CD4-positive, alpha-beta T cell (primary cell): Measurements from ENCODE around the gene GNAZ. TPM values are rescaled to one million over a fixed set of nuclear protein-coding genes. Genes with fewer than 3 reads are reported as not detected.

ENCODE experiments used
- ATAC-seq: fragments of 200-7000 bp; cut with Tn5 transposase; one replicate; pipeline ENCODE4 v1.10.0; 2022; ENCODE audit warnings: mild to moderate bottlenecking; ENCODE audit not compliant: poor library complexity
- CTCF ChIA-PET: fragments of 350-600 bp; sonication (Branson Sonifier 250); formaldehyde crosslinking; loops from one replicate; lab custom pipeline; 2021; ENCODE audit warnings: antibody characterized with exemption, inconsistent platforms; lab: Charles Lee
- POLR2A ChIA-PET: fragments of 350-600 bp; sonication (Branson Sonifier 250); formaldehyde crosslinking; loops from one replicate; lab custom pipeline; 2021; ENCODE audit warnings: antibody characterized with exemption, inconsistent platforms; lab: Charles Lee
- DNase-seq, 14 experiments: peaks; one replicate each; pipeline ENCODE4 v3.0.0-alpha.2; 2013 to 2020; ENCODE audit warnings: mixed read lengths in 2 of 14
- H3K27ac ChIP-seq, 2 donors: one replicate each; pipeline versions ENCODE4 v1.5.1 to v1.7.0; 2013; ENCODE audit warnings: low read length in 2 of 2, low read depth in 1 of 2, mild to moderate bottlenecking in 1 of 2
- H3K27me3 ChIP-seq, 2 experiments: 1 replicate in 1 of 2; 2 replicates in 1 of 2; pipeline versions ENCODE4 v1.6.1 to v1.7.0; 2013; ENCODE audit warnings: low read length in 2 of 2, control low read depth in 1 of 2, mild to moderate bottlenecking in 1 of 2, moderate library complexity in 1 of 2; ENCODE audit not compliant: insufficient read depth in 2 of 2, control insufficient read depth in 1 of 2
- H3K36me3 ChIP-seq: one replicate; pipeline ENCODE4 v1.6.1; 2013; ENCODE audit warnings: low read length, control low read depth; ENCODE audit not compliant: insufficient read depth
- H3K4me1 ChIP-seq: one replicate; pipeline ENCODE4 v1.6.1; 2013; ENCODE audit warnings: low read length, control low read depth; ENCODE audit not compliant: insufficient read depth
- H3K4me3 ChIP-seq: one replicate; pipeline ENCODE4 v1.5.1; 2013; ENCODE audit warnings: mild to moderate bottlenecking, low read length, moderate library complexity
- H3K9me3 ChIP-seq, 2 experiments: 1 replicate in 1 of 2; 2 replicates in 1 of 2; pipeline versions ENCODE4 v1.6.1 to v1.7.0; 2013; ENCODE audit warnings: low read length in 2 of 2, mild to moderate bottlenecking in 2 of 2, control low read depth in 1 of 2, moderate library complexity in 1 of 2; ENCODE audit not compliant: control insufficient read depth in 1 of 2, insufficient read depth in 1 of 2
- H3K27ac Mint-ChIP-seq: one replicate; pipeline ENCODE4 v1.8.0; 2020; ENCODE audit warnings: mixed read lengths
- H3K27me3 Mint-ChIP-seq: one replicate; pipeline ENCODE4 v1.8.0; 2021; ENCODE audit warnings: mixed read lengths
- H3K36me3 Mint-ChIP-seq: one replicate; pipeline ENCODE4 v1.8.0; 2021; ENCODE audit warnings: low read depth, mixed read lengths
- H3K4me1 Mint-ChIP-seq: one replicate; pipeline ENCODE4 v1.8.0; 2021; ENCODE audit warnings: low read depth, mixed read lengths
- H3K4me3 Mint-ChIP-seq: one replicate; pipeline ENCODE4 v1.8.0; 2020; ENCODE audit warnings: mild to moderate bottlenecking, mixed read lengths
- H3K9me3 Mint-ChIP-seq: one replicate; pipeline ENCODE4 v1.8.0; 2020; ENCODE audit warnings: mixed read lengths
- CTCF ChIP-seq: fragments of 200-600 bp; IDR thresholded peaks from one replicate; pipeline ENCODE4 v1.8.0; 2022; ENCODE audit warnings: antibody characterized with exemption, mild to moderate bottlenecking
- intact Hi-C, 2 experiments: fragments of 100-400 bp; cut with DNase I in 1 of 2; cut with micrococcal nuclease in 1 of 2; formaldehyde crosslinking; loops; one replicate each; pipeline versions ENCODE4 v1.15.1 to v1.9.0; 2023 to 2025; cut with DNase I, micrococcal nuclease
- total RNA-seq, 174 experiments: library from RNA in 2 of 174; stranded (reverse) in 2 of 174; gene quantifications; one replicate each; pipeline ENCODE4 v1.2.3 and lab custom pipeline; 2021 to 2026

Gene GNAZ
- total RNA-seq, 2 experiments from 2014 or later, result 0.20 to 0.38 TPM

- H3K4me1 Mint-ChIP-seq, result no peaks in the 10 kb centered on the region
- Histone ChIP-seq H3K27ac (no peak overlapping the region), H3K4me3 (no peak overlapping the region), H3K4me1 (no peaks in the 10 kb centered on the region), H3K9me3 (no peaks in the 10 kb centered on the region), H3K27me3 (no peaks in the 10 kb centered on the region), H3K36me3 (no peaks in the 10 kb centered on the region)
- TF ChIP-seq CTCF, result no peak
- no peak overlapping the region for H3K27ac Mint-ChIP-seq
- no peak overlapping the region for H3K4me3 Mint-ChIP-seq
- no peaks in the 10 kb centered on the region for H3K9me3 Mint-ChIP-seq
- DNase-seq (no peak), ATAC-seq (no peak)
- ChIA-PET CTCF (no interaction called here), POLR2A (no interaction called here)
- no peaks in the 10 kb centered on the region for H3K36me3 Mint-ChIP-seq
- H3K27me3 Mint-ChIP-seq, result no peaks in the 10 kb centered on the region
- intact Hi-C loops, result no loop called here
Observed at GRCh38 chr22:23106344-23106743, 36.0 kb downstream of the GNAZ start.

- POLR2A ChIA-PET, result no interaction called here
- Mint-ChIP-seq H3K36me3 (no peaks in the 10 kb centered on the region), H3K9me3 (no peaks in the 10 kb centered on the region), H3K4me3 (no peak overlapping the region), H3K27me3 (no peaks in the 10 kb centered on the region), H3K4me1 (no peaks in the 10 kb centered on the region), H3K27ac (no peak overlapping the region)
- no peaks in the 10 kb centered on the region for H3K9me3 ChIP-seq
- no peak for ATAC-seq
- H3K4me1 ChIP-seq, result no peaks in the 10 kb centered on the region
- intact Hi-C loops, result no loop called here
- H3K36me3 ChIP-seq, result no peaks in the 10 kb centered on the region
- CTCF ChIA-PET, result no interaction called here
- no peak overlapping the region for H3K27ac ChIP-seq
- no peak for DNase-seq
- H3K27me3 ChIP-seq, result no peaks in the 10 kb centered on the region
- no peak for TF ChIP-seq CTCF
- no peak overlapping the region for H3K4me3 ChIP-seq
Observed at GRCh38 chr22:23106906-23107367, 36.6 kb downstream of the GNAZ start.

GRCh38 chr22:23107487-23108248 is 37.3 kb downstream of the GNAZ start:
- DNase-seq, result no peak
- Histone ChIP-seq H3K4me1 (no peaks in the 10 kb centered on the region), H3K27ac (no peak overlapping the region), H3K4me3 (no peak overlapping the region), H3K27me3 (no peaks in the 10 kb centered on the region), H3K9me3 (no peaks in the 10 kb centered on the region), H3K36me3 (no peaks in the 10 kb centered on the region)
- no peak for TF ChIP-seq CTCF
- Mint-ChIP-seq H3K27me3 (no peaks in the 10 kb centered on the region), H3K36me3 (no peaks in the 10 kb centered on the region), H3K27ac (no peak overlapping the region), H3K4me1 (no peaks in the 10 kb centered on the region), H3K9me3 (no peaks in the 10 kb centered on the region), H3K4me3 (no peak overlapping the region)
- intact Hi-C loops, result no loop called here
- ChIA-PET POLR2A (no interaction called here), CTCF (no interaction called here)
- ATAC-seq, result no peak
